Retinal pigment epithelial cell (primary cell): ENCODE results near the gene PRPH2.
A peak's percentile ranks its signal among the peaks of the same experiment; 100 is the strongest.

Experiments used
- DNase-seq: peaks from one replicate; pipeline ENCODE4 v3.0.0-alpha.2; 2010; ENCODE audit warnings: low read depth
- H3K4me3 ChIP-seq: 2 replicates; pipeline ENCODE4 v1.5.1; 2011; ENCODE audit warnings: mild to moderate bottlenecking, low read length, control low read depth, moderate library complexity
- TF ChIP-seq, protein P1 (sequence below): conservative IDR thresholded peaks from 2 replicates; pipeline ENCODE4 v1.5.1; 2011; ENCODE audit warnings: low read depth, low read length, control low read depth, inconsistent platforms

The PRPH2 gene

DNA sequence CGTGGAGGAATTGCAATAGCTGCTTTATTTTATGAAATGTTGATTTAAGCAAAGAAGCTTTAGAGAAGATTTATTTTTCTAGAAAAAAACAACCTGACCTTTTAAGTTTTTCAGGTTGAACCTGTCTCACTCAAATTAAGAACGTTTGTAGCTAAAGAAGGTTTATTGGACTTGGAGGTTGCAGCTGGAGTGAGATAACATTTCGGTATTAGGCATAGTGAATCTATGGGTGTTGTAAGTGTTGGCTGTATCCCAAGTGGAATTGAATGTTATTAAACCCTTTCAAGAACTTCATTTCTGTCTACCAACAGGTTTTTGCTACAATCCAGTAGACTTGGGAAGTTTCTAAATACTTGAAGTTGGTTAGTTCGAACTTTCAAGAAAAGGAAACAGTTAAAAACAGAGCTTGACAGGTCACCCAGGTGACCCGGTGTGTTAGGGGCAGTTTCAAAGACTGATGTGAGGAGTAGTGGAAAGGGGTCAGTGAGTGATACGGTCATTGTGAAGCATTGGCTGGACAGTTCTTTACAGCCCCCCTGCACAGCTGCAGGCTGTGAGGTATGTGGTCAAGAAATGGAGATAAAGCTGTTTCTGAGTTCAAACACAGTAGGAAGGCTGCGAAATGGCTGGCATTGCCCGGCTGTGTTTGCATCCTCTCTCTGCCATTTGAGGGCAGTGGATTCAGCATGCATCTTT lies 26.0 kb upstream of the PRPH2 start:
- TF ChIP-seq, protein P1, sequence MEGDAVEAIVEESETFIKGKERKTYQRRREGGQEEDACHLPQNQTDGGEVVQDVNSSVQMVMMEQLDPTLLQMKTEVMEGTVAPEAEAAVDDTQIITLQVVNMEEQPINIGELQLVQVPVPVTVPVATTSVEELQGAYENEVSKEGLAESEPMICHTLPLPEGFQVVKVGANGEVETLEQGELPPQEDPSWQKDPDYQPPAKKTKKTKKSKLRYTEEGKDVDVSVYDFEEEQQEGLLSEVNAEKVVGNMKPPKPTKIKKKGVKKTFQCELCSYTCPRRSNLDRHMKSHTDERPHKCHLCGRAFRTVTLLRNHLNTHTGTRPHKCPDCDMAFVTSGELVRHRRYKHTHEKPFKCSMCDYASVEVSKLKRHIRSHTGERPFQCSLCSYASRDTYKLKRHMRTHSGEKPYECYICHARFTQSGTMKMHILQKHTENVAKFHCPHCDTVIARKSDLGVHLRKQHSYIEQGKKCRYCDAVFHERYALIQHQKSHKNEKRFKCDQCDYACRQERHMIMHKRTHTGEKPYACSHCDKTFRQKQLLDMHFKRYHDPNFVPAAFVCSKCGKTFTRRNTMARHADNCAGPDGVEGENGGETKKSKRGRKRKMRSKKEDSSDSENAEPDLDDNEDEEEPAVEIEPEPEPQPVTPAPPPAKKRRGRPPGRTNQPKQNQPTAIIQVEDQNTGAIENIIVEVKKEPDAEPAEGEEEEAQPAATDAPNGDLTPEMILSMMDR: no peak
- H3K4me3 ChIP-seq: no peak overlapping the region

DNA sequence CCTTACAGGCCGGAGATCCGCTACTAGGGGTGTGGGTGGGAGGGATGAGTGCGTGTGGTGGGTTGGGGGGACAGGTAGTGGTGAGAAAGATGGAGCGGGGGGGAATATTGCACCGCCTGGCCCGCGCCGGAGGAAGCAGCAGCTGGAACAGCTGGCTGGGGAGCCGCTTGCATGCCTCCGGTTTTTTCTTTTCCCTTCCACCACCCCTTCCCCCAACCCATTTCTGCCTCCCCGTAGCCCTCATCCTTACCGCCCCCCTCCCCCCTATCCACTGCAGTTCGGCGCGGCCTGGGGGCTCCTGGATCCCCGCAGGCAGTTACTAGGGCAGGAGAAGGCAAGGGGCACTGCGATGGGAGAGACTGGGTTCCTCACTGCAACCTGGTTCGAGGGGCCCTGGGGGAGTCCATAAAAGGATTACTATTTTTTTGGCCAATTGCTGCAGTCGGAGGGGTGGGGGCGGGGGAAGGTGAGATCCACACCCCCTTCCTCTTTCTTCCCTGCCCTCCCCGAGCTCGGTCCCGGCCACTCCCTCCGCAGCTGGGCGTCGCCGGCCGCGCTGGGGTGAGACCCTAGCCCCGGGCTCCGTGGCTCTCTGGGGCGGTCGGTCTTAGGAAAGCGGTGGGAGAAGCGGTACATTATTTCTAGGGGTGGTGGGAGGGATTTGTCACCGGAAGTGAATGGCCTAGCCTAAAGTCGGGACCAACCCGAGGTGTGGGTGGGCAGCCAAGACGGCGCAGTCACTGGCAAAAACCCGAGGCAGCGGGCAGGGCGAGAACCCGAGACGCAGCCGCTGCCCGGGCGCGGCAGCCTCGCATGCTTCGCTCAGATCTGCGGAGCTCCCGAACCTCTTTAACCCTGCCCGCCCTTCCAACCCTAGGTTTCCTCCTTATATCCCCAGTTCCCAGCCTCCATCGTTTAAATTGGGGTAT lies 24.3 kb upstream of the PRPH2 start:
- peak; percentile 46 for DNase-seq
- H3K4me3 ChIP-seq: peak overlapping the region; percentile 88
- TF ChIP-seq, protein P1: no peak

More for the DNA sequence above, 26.0 kb upstream of the PRPH2 start:
- DNase-seq: no peak

DNA sequence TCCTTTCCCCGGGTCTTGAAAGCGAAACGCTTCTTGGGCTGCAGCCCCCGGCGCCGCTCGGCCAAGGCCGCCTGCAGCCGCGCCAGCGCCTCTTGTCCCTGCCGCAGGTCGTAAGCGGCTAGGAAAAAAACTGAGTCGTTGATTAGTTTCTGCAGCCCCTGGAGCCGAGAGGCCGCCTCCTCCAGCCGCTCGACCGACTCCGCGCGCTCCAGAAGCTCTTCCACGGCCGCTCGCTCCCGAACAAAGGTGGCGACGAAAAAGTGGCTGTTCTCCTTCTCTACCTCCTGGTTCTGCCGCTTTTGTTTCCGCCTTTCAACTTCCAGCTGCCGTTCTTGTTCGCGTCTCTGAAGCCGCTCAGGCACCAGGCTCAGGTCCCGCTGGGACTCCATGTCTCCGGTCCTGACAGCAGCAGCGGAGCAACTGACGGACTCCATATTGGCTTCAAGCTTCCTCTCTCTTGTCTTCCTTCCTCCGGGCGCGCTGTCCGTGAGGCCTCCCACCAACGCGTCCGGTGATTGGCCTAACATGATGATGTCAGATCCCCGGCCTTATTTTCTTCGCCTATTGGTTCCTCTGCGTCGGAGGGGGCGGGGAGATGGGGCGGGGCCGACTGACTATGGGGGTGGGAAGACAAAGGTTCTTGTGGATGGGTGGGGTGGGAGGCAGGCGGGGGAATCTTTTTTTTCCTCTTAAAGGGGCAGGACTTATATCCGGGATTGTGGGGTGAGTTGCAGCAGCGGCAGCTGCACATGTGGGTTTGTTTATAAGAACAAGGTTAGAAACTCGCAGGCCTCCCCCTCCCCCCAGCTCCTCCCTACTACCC lies 23.5 kb upstream of the PRPH2 start, which contains the start of gene TBCC:
TSS of gene TBCC (minus strand) at position 464 of the 823 bp plus-strand sequence. CDS start at position 434, 30 bp downstream.
- DNase-seq: peak; percentile 95
- H3K4me3 ChIP-seq: peak within 1 kb of the TSS; percentile 99
- TF ChIP-seq, protein P1: no peak

DNA sequence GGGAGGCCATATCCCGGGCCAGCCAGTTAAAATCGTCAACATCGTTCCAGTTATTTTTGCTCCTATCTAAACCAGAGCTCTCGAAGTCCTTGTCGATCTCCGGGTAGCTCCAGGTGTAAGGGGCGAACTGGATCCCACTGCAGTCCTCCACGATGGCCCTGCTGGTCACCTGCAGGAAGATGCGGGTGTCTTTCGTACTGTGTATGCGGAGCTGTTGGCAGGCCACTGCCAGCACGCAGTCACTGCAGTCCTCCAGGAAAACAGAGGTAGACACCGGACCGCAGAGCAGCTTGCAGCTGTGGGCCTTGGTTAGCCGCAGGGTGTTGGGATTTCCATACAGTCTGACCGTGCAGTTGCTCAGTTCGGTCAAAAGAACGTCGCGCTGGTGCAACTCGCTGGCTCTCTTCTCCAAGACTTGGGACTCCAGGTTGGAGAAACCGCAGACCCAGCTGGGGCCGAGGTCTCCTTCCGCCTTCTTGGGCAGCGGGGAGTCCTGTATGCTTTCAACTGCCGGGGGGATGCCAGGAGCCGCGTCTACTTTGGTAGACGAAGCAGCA lies 22.8 kb upstream of the PRPH2 start:
- peak overlapping the region; percentile 99 for H3K4me3 ChIP-seq
- no peak for DNase-seq
- TF ChIP-seq, protein P1: no peak

DNA sequence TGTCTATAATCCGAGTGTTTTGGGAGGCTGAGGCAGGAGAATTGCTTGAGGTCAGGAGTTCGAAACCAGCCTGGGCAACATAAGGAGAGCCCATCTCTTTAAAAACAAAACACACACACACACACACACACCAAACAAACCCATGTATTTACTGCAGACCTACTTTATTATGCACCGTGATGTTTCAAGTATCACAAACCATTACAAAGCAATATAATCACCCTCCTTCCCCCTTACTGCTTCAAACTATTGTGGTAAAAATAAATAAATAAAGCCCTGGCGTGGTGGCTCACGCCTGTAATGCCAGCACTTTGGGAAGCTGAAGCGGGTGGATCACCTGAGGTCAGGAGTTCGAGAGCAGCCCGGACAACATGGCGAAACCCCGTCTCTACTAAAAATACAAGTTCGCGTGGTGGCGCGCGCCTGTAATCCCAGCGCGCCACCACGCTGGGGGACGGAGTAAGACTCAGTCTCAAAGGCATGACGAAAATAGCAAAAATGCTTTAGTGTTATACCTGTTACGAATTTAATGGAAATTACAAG lies 22.0 kb upstream of the PRPH2 start:
- H3K4me3 ChIP-seq: peak overlapping the region; percentile 99
- DNase-seq: no peak
- TF ChIP-seq, protein P1: no peak
